Astrocyte (in vitro differentiated cells and primary cell): ENCODE results near the gene LNX2. TPM values are rescaled to one million over a fixed set of nuclear protein-coding genes. Genes with fewer than 3 reads are reported as not detected.

Experiments
- DNase-seq: peaks from one replicate; pipeline ENCODE4 v3.0.0-alpha.2; 2010; ENCODE audit warnings: low read depth
- FAIRE-seq: peaks from 2 replicates; lab custom pipeline; 2011; peaks lifted over from hg19 to GRCh38; lab: Jason Lieb, UNC
- H2AFZ ChIP-seq: 2 replicates; pipeline ENCODE4 v1.6.0; 2012; ENCODE audit warnings: low read depth, low read length, inconsistent platforms
- H3K27ac ChIP-seq: 2 replicates; pipeline ENCODE4 v1.5.1; 2011; ENCODE audit warnings: low read depth, low read length, inconsistent platforms
- H3K27me3 ChIP-seq: 2 replicates; pipeline ENCODE4 v1.6.0; 2011; ENCODE audit warnings: low read length, inconsistent platforms; ENCODE audit not compliant: insufficient read depth
- H3K36me3 ChIP-seq: 2 replicates; pipeline ENCODE4 v1.5.1; 2011; ENCODE audit warnings: low read length, inconsistent platforms; ENCODE audit not compliant: insufficient read depth
- H3K4me1 ChIP-seq: 2 replicates; pipeline ENCODE4 v1.5.1; 2011; ENCODE audit warnings: low read length, inconsistent platforms; ENCODE audit not compliant: insufficient read depth
- H3K4me2 ChIP-seq: 2 replicates; pipeline ENCODE4 v1.6.0; 2012; ENCODE audit warnings: low read length, inconsistent platforms
- H3K4me3 ChIP-seq: 2 replicates; pipeline ENCODE4 v1.5.1; 2011; ENCODE audit warnings: low read depth, mild to moderate bottlenecking, low read length, inconsistent platforms; ENCODE audit not compliant: insufficient read depth
- H3K79me2 ChIP-seq: 2 replicates; pipeline ENCODE4 v1.6.0; 2012; ENCODE audit warnings: mild to moderate bottlenecking, low read length, inconsistent platforms; ENCODE audit not compliant: insufficient read depth
- H3K9ac ChIP-seq: 2 replicates; pipeline ENCODE4 v1.6.0; 2012; ENCODE audit warnings: mild to moderate bottlenecking, low read length, inconsistent platforms
- H3K9me3 ChIP-seq: 2 replicates; pipeline ENCODE4 v1.5.1; 2012; ENCODE audit warnings: low read depth, mild to moderate bottlenecking, low read length, inconsistent platforms; ENCODE audit not compliant: insufficient read depth
- H4K20me1 ChIP-seq: 2 replicates; pipeline ENCODE4 v1.6.0; 2012; ENCODE audit warnings: low read length, inconsistent platforms; ENCODE audit not compliant: insufficient read depth
- H3K27ac Mint-ChIP-seq: one replicate; pipeline ENCODE4 v1.8.0; 2021; ENCODE audit warnings: mild to moderate bottlenecking, mixed read lengths; ENCODE audit not compliant: unreplicated experiment
- H3K27me3 Mint-ChIP-seq: one replicate; pipeline ENCODE4 v1.8.0; 2021; ENCODE audit warnings: low read depth, mixed read lengths; ENCODE audit not compliant: unreplicated experiment
- H3K36me3 Mint-ChIP-seq: one replicate; pipeline ENCODE4 v1.8.0; 2021; ENCODE audit warnings: low read depth, mixed read lengths; ENCODE audit not compliant: unreplicated experiment
- H3K4me1 Mint-ChIP-seq: one replicate; pipeline ENCODE4 v1.8.0; 2021; ENCODE audit warnings: low read depth, mixed read lengths; ENCODE audit not compliant: unreplicated experiment
- H3K4me3 Mint-ChIP-seq: one replicate; pipeline ENCODE4 v1.8.0; 2021; ENCODE audit warnings: mild to moderate bottlenecking, moderate library complexity, mixed read lengths; ENCODE audit not compliant: unreplicated experiment
- H3K9me3 Mint-ChIP-seq: one replicate; pipeline ENCODE4 v1.8.0; 2021; ENCODE audit warnings: mild to moderate bottlenecking, mixed read lengths; ENCODE audit not compliant: unreplicated experiment
- EZH2 ChIP-seq: IDR thresholded peaks from 2 replicates; pipeline ENCODE4 v1.6.1; 2012; ENCODE audit warnings: mild to moderate bottlenecking, low read length, inconsistent platforms; ENCODE audit not compliant: insufficient read depth
- total RNA-seq: library from RNA; stranded (reverse); gene quantifications from 2 replicates; pipeline ENCODE4 v1.2.1, GENCODE V29; 2021
- TF ChIP-seq, protein P1 (sequence below): IDR thresholded peaks from 2 replicates; pipeline ENCODE4 v1.5.1; 2011; ENCODE audit warnings: low read depth, mild to moderate bottlenecking, inconsistent platforms, low read length, moderate library complexity; ENCODE audit not compliant: insufficient read depth

LNX2 gene
- total RNA-seq, 1 donor from 2014 or later, result 8.7 TPM

DNA sequence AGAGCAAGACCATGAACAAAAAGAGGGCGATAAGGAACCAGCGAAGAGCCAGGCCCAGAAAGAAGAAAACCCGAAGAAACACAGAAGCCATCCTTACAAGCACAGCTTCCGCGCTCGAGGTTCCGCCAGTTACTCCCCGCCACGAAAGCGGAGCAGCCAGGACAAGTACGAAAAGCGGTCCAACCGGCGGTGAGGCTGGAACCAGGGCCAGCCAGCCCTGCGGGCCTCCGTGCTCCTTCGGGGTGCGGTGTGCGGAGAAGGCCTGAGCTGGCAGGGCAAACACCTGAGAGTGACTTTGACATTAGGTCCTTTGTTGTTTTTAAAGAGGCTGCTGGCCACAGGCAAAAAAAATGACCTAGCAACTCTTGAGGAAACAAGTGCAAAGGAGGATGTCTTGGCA, 45.4 kb upstream of the LNX2 start:
- Histone ChIP-seq H3K4me2 (no peak overlapping the region), H3K27ac (no peak overlapping the region), H3K9me3 (no peaks in the 10 kb centered on the region), H3K27me3 (no peaks in the 10 kb centered on the region), H3K9ac (no peak overlapping the region), H3K36me3 (peaks cover 3% of the 10 kb centered on the region), H3K4me3 (no peak overlapping the region), H3K4me1 (no peaks in the 10 kb centered on the region), H3K79me2 (no peaks in the 10 kb centered on the region), H2AFZ (no peak overlapping the region), H4K20me1 (peaks cover 12% of the 10 kb centered on the region)
- H3K36me3 Mint-ChIP-seq, result peaks cover 2% of the 10 kb centered on the region
- no peak for TF ChIP-seq EZH2
- TF ChIP-seq, protein P1, sequence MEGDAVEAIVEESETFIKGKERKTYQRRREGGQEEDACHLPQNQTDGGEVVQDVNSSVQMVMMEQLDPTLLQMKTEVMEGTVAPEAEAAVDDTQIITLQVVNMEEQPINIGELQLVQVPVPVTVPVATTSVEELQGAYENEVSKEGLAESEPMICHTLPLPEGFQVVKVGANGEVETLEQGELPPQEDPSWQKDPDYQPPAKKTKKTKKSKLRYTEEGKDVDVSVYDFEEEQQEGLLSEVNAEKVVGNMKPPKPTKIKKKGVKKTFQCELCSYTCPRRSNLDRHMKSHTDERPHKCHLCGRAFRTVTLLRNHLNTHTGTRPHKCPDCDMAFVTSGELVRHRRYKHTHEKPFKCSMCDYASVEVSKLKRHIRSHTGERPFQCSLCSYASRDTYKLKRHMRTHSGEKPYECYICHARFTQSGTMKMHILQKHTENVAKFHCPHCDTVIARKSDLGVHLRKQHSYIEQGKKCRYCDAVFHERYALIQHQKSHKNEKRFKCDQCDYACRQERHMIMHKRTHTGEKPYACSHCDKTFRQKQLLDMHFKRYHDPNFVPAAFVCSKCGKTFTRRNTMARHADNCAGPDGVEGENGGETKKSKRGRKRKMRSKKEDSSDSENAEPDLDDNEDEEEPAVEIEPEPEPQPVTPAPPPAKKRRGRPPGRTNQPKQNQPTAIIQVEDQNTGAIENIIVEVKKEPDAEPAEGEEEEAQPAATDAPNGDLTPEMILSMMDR, result no peak
- FAIRE-seq, result no peak
- no peaks in the 10 kb centered on the region for H3K9me3 Mint-ChIP-seq
- no peak overlapping the region for H3K4me3 Mint-ChIP-seq
- H3K4me1 Mint-ChIP-seq, result no peaks in the 10 kb centered on the region
- no peaks in the 10 kb centered on the region for H3K27me3 Mint-ChIP-seq
- DNase-seq, result no peak
- no peak overlapping the region for H3K27ac Mint-ChIP-seq

GRCh38 chr13:27665333-27665732, 45.0 kb upstream of the LNX2 start:
- Histone ChIP-seq H3K4me3 (no peak overlapping the region), H3K9ac (no peak overlapping the region), H3K27me3 (no peaks in the 10 kb centered on the region), H4K20me1 (peaks cover 16% of the 10 kb centered on the region), H3K79me2 (peaks cover 2% of the 10 kb centered on the region), H3K27ac (no peak overlapping the region), H3K4me1 (no peaks in the 10 kb centered on the region), H2AFZ (no peak overlapping the region), H3K36me3 (peaks cover 3% of the 10 kb centered on the region), H3K4me2 (no peak overlapping the region), H3K9me3 (no peaks in the 10 kb centered on the region)
- no peak overlapping the region for H3K27ac Mint-ChIP-seq
- no peaks in the 10 kb centered on the region for H3K27me3 Mint-ChIP-seq
- H3K4me1 Mint-ChIP-seq, result no peaks in the 10 kb centered on the region
- TF ChIP-seq EZH2, result no peak
- TF ChIP-seq, protein P1, result no peak
- H3K9me3 Mint-ChIP-seq, result no peaks in the 10 kb centered on the region
- FAIRE-seq (no peak), DNase-seq (no peak)
- H3K36me3 Mint-ChIP-seq, result peaks cover 2% of the 10 kb centered on the region
- H3K4me3 Mint-ChIP-seq, result no peak overlapping the region

DNA sequence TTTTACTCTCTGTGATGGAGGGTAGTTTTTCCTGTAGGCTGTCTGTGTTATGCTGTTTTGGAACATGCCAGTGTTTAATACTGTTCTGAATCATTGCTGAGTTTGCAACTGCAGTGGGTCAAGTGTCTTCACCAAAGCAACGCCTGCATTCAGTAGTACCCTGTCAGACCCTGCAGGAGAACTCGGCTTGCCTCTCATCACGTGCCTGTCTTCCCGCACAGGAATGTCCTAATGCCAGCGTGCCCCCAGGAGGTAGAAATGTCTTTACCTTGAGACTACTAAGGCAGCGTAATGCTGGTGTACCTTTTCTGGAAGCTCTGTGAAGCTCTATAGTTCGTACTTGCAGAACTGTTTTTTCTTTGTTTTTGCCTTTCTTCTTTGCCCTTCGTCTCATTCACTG, 43.6 kb upstream of the LNX2 start:
- Histone ChIP-seq H3K4me2 (no peak overlapping the region), H3K27ac (no peak overlapping the region), H2AFZ (no peak overlapping the region), H3K27me3 (no peaks in the 10 kb centered on the region), H3K9me3 (no peaks in the 10 kb centered on the region), H3K36me3 (peaks cover 3% of the 10 kb centered on the region), H4K20me1 (peaks cover 16% of the 10 kb centered on the region), H3K4me3 (no peak overlapping the region), H3K9ac (no peak overlapping the region), H3K79me2 (peaks cover 2% of the 10 kb centered on the region), H3K4me1 (no peaks in the 10 kb centered on the region)
- DNase-seq (no peak), FAIRE-seq (no peak)
- Mint-ChIP-seq H3K4me3 (no peak overlapping the region), H3K9me3 (no peaks in the 10 kb centered on the region), H3K27me3 (no peaks in the 10 kb centered on the region), H3K27ac (no peak overlapping the region), H3K36me3 (no peaks in the 10 kb centered on the region), H3K4me1 (peaks cover 5% of the 10 kb centered on the region)
- TF ChIP-seq, protein P1, result no peak
